Chondrocyte (in vitro differentiated cells): Measurements from ENCODE around the gene DISC1. TPM values are rescaled to one million over a fixed set of nuclear protein-coding genes. Genes with fewer than 3 reads are reported as not detected.

Experiments used
- DNase-seq: peaks from one replicate; pipeline ENCODE4 v3.0.0; 2021; ENCODE audit warnings: mixed read lengths, low spot score
- H3K27ac Mint-ChIP-seq: one replicate; pipeline ENCODE4 v1.8.0; 2021; ENCODE audit warnings: mild to moderate bottlenecking, moderate library complexity, mixed read lengths; ENCODE audit not compliant: unreplicated experiment
- H3K27me3 Mint-ChIP-seq: 2 replicates; pipeline ENCODE4 v1.8.0; 2021; ENCODE audit warnings: low read depth, mixed read lengths
- H3K36me3 Mint-ChIP-seq: 2 replicates; pipeline ENCODE4 v1.8.0; 2021; ENCODE audit warnings: low read depth, mixed read lengths
- H3K4me1 Mint-ChIP-seq: 2 replicates; pipeline ENCODE4 v1.8.0; 2021; ENCODE audit warnings: low read depth, mild to moderate bottlenecking, mixed read lengths
- H3K4me3 Mint-ChIP-seq: one replicate; pipeline ENCODE4 v1.8.0; 2021; ENCODE audit warnings: mild to moderate bottlenecking, moderate library complexity, mixed read lengths; ENCODE audit not compliant: unreplicated experiment
- H3K9me3 Mint-ChIP-seq: 2 replicates; pipeline ENCODE4 v1.8.0; 2021; ENCODE audit warnings: low read depth, mixed read lengths
- CTCF ChIP-seq: fragments of 200-600 bp; sonication (generic); IDR thresholded peaks from 2 replicates; pipeline ENCODE4 v1.5.0; 2021; ENCODE audit warnings: antibody characterized with exemption, mild to moderate bottlenecking, moderate library complexity
- total RNA-seq: library from RNA; stranded (reverse); gene quantifications from 3 replicates; pipeline ENCODE4 v1.2.1, GENCODE V29; 2021

DISC1 gene
- total RNA-seq, 1 donor from 2014 or later, result 5.0 TPM

GRCh38 chr1:231679109-231679508 is 52.5 kb downstream of the DISC1 start:
- no peaks in the 10 kb centered on the region for H3K9me3 Mint-ChIP-seq
- H3K27me3 Mint-ChIP-seq, result no peaks in the 10 kb centered on the region
- peaks cover 2% of the 10 kb centered on the region for H3K36me3 Mint-ChIP-seq
- H3K4me3 Mint-ChIP-seq, result no peak overlapping the region
- DNase-seq, result no peak
- TF ChIP-seq CTCF, result no peak
- peaks cover 10% of the 10 kb centered on the region for H3K4me1 Mint-ChIP-seq
- H3K27ac Mint-ChIP-seq, result no peak overlapping the region

DNA sequence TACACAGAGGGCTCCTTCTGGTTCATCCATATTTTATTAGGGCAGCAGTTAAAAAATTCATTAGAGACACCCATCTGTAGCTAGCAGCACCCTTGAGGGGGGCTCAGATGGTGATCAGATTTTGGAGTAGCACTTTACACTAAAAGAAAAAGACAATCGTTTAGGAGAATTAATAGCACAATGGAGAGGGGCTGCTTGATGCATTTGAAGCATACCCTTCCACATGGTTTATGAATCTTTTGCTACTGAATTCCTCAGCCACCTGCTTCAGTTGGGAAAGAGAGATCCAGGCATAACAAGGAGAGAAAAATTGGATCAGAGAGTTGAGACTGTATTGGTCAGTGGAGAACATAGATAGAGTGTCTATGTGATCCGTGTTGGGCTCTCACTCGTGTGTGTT is 54.4 kb downstream of the DISC1 start:
- Mint-ChIP-seq H3K36me3 (peaks cover 1% of the 10 kb centered on the region), H3K9me3 (no peaks in the 10 kb centered on the region), H3K27me3 (no peaks in the 10 kb centered on the region), H3K4me3 (no peak overlapping the region), H3K4me1 (peaks cover 16% of the 10 kb centered on the region), H3K27ac (no peak overlapping the region)
- TF ChIP-seq CTCF, result no peak
- no peak for DNase-seq

GRCh38 chr1:231682779-231683178 is 56.2 kb downstream of the DISC1 start:
- peaks cover 4% of the 10 kb centered on the region for H3K36me3 Mint-ChIP-seq
- no peak overlapping the region for H3K4me3 Mint-ChIP-seq
- H3K27ac Mint-ChIP-seq, result no peak overlapping the region

DNA sequence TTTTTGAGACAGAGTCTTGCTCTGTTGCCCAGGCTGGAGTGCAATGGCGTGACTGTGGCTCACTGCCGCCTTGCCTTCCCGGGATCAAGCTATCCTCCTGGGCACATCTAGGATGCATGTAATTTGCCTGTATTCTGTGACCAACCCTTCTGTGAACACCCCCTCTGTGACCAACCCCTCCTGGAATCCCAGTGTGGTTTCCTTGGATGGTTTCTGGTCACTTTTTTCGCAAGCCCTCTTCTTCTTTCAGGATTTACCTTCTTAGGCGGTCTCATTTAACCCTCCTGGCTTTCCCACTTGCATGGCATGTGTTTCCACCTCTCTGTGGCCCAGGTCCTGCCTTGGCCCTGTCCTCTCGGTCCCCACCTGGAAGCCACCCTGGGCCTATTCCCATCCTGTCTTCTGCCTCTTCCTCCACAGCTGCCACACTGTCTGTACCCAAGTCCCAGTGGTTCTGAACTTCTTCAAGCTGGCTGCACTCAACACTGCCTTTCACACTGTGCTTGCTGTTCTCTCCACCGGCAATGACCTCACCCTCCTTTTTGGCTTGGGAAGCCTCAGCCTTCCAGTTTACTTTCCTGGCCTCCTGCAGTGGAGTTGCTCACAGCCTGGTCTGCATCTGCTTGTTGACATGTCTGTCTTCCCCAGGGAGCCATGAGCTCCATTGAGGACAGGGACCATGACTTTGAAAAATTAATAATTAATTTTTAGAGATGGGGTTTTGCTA is 57.0 kb downstream of the DISC1 start:
- no peak for DNase-seq
- Mint-ChIP-seq H3K4me3 (no peak overlapping the region), H3K27me3 (no peaks in the 10 kb centered on the region), H3K4me1 (peaks cover 6% of the 10 kb centered on the region), H3K36me3 (peaks cover 4% of the 10 kb centered on the region), H3K9me3 (peaks cover 7% of the 10 kb centered on the region), H3K27ac (no peak overlapping the region)
- no peak for TF ChIP-seq CTCF

More at GRCh38 chr1:231682779-231683178, 56.2 kb downstream of the DISC1 start:
- Mint-ChIP-seq H3K9me3 (peaks cover 7% of the 10 kb centered on the region), H3K27me3 (no peaks in the 10 kb centered on the region), H3K4me1 (peaks cover 10% of the 10 kb centered on the region)
- no peak for TF ChIP-seq CTCF
- no peak for DNase-seq

- peaks cover 7% of the 10 kb centered on the region for H3K9me3 Mint-ChIP-seq
- no peak overlapping the region for H3K27ac Mint-ChIP-seq
- TF ChIP-seq CTCF, result no peak
- H3K4me1 Mint-ChIP-seq, result peaks cover 7% of the 10 kb centered on the region
- no peaks in the 10 kb centered on the region for H3K27me3 Mint-ChIP-seq
- peaks cover 4% of the 10 kb centered on the region for H3K36me3 Mint-ChIP-seq
- H3K4me3 Mint-ChIP-seq, result no peak overlapping the region
- DNase-seq, result no peak
These were observed 58.0 kb downstream of the DISC1 start for GRCh38 chr1:231684356-231685244.
